ENCODE data around the gene NUP62. TPM values are rescaled to one million over a fixed set of nuclear protein-coding genes. Genes with fewer than 3 reads are reported as not detected.
A peak's percentile ranks its signal among the peaks of the same experiment; 100 is the strongest.

The NUP62 gene
- total RNA-seq, 1 experiment from 2014 or later = 127 TPM

GRCh38 chr19:49861541-49862378, 67.5 kb downstream of the NUP62 start:
- H3K27me3 Mint-ChIP-seq (ENCODE audit: low read depth) = peaks cover 3% of the 10 kb centered on the region
- H2BK12ac ChIP-seq (ENCODE audit: insufficient read length, low read depth, low read length) = no peak overlapping the region
- no peak overlapping the region for H3K27ac ChIP-seq (ENCODE audit: insufficient read length, low read depth, low read length)
- H3K4me3 Mint-ChIP-seq = no peak overlapping the region
- no peaks in the 10 kb centered on the region for H3K4me1 ChIP-seq (ENCODE audit: insufficient read depth, low read length)
- no peak overlapping the region for H3K18ac ChIP-seq (ENCODE audit: insufficient read length, low read depth, low read length)
- H3K9me3 Mint-ChIP-seq = peaks cover 0 to 4% of the 10 kb centered on the region in 2 experiments; a peak in 1 of 5 replicates
- H4K5ac ChIP-seq (ENCODE audit: insufficient read length, low read depth, low read length) = no peak overlapping the region
- H3K79me1 ChIP-seq (ENCODE audit: insufficient read depth, low read depth, low read length, poor library complexity, severe bottlenecking) = peaks cover 5% of the 10 kb centered on the region
- peaks cover 29 to 85% (median 65%) of the 10 kb centered on the region in 3 experiments for H3K36me3 Mint-ChIP-seq (ENCODE audit: insufficient read depth in 1 of 3, low read depth in 3 of 3)
- H3K4me1 Mint-ChIP-seq = peaks cover 22 to 40% of the 10 kb centered on the region in 2 experiments
- H4K91ac ChIP-seq (ENCODE audit: insufficient read length, low read depth, low read length) = no peak overlapping the region
- no peak overlapping the region for H2BK5ac ChIP-seq (ENCODE audit: insufficient read length, low read length)
- no CpG with 5 or more reads among the region's 60 CpGs for WGBS (ENCODE audit: extremely low coverage, insufficient read length, low lambda C conversion rate)
- no peak overlapping the region for H2BK120ac ChIP-seq (ENCODE audit: low read depth, low read length, poor library complexity, severe bottlenecking)
- no peak for TF ChIP-seq CTCF (conservative IDR thresholded peaks at IDR 0.05)
- peak overlapping the region in 2 of 3 experiments; percentile 74 to 84; a peak in 3 of 7 replicates for H3K27ac Mint-ChIP-seq
- DNase-seq = peak; percentile 54
- H2AK5ac ChIP-seq (ENCODE audit: insufficient read length, low read length) = no peak overlapping the region
- no peak overlapping the region for H4K8ac ChIP-seq (replicated peaks; ENCODE audit: insufficient read length, low read depth, low read length)
- no peak overlapping the region for H3K14ac ChIP-seq (ENCODE audit: insufficient read depth, low read length)
- H3K56ac ChIP-seq (ENCODE audit: insufficient read length, low read depth, low read length) = no peak overlapping the region
- no peak overlapping the region for H3K9ac ChIP-seq (ENCODE audit: extremely low read depth, insufficient read length, low read length)
- no peak overlapping the region for H3K23ac ChIP-seq (ENCODE audit: insufficient read length, low read depth, low read length)
- H3K79me2 ChIP-seq (ENCODE audit: insufficient read depth, low read length) = no peaks in the 10 kb centered on the region; the same call in 1 of the 2 replicates
- no peak overlapping the region for H2BK15ac ChIP-seq (ENCODE audit: low read depth, low read length)
- peaks cover 3% of the 10 kb centered on the region for H4K20me1 ChIP-seq (ENCODE audit: control insufficient read depth, insufficient read depth, insufficient read length)
- no peak overlapping the region for H2AFZ ChIP-seq (ENCODE audit: low read length)
- no peak overlapping the region for H2BK20ac ChIP-seq (ENCODE audit: low read depth, low read length, poor library complexity, severe bottlenecking)
- H3K4me2 ChIP-seq (ENCODE audit: insufficient read depth, insufficient read length, low read length) = no peak overlapping the region
- H3K9me3 ChIP-seq (ENCODE audit: control insufficient read depth, low read depth, low read length) = no peaks in the 10 kb centered on the region
- no peaks in the 10 kb centered on the region for H3K27me3 ChIP-seq (ENCODE audit: insufficient read depth, low read length)
- H3T11ph ChIP-seq (ENCODE audit: low read length) = no peak overlapping the region
- no peak overlapping the region for H3K4ac ChIP-seq (ENCODE audit: low read depth, low read length)
- H3K23me2 ChIP-seq (ENCODE audit: insufficient read length, low read depth, low read length, poor library complexity, severe bottlenecking) = peaks cover 5% of the 10 kb centered on the region
